Limb (tissue), 2 donors: Measurements from ENCODE around the gene RNF7.
A peak's percentile ranks its signal among the peaks of the same experiment; 100 is the strongest.
"Not testable (repeated sequence)": the region's sequence is repeated elsewhere in the genome, so short reads cannot be mapped to it uniquely, and the experiment has no call there.

Experiments used
- DNase-seq, 2 donors: peaks; one replicate each; pipeline ENCODE4 v3.0.0-alpha.2; 2016; ENCODE audit errors: extremely low spot score in 2 of 2

The RNF7 gene

DNA sequence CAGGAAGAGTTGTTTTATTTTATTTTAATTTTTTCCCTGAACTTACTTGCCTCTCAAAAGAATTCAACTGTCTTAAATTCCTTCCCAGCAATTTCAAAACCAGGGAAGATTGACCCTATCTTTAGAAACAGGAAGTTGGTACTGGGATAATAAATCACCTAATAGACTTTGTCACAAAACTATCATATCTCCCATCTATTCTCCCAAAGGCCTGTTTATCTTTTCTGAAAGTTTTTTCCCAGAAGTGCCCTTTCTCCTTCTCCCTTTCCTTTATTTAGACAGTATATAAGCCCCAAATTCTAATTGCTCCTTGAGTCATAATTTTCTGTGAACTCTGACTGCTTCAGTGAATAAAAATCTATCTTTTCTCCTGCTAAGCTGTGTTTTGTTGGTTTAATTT is 2.9 kb upstream of the RNF7 start:
- DNase-seq, result no peak

DNA sequence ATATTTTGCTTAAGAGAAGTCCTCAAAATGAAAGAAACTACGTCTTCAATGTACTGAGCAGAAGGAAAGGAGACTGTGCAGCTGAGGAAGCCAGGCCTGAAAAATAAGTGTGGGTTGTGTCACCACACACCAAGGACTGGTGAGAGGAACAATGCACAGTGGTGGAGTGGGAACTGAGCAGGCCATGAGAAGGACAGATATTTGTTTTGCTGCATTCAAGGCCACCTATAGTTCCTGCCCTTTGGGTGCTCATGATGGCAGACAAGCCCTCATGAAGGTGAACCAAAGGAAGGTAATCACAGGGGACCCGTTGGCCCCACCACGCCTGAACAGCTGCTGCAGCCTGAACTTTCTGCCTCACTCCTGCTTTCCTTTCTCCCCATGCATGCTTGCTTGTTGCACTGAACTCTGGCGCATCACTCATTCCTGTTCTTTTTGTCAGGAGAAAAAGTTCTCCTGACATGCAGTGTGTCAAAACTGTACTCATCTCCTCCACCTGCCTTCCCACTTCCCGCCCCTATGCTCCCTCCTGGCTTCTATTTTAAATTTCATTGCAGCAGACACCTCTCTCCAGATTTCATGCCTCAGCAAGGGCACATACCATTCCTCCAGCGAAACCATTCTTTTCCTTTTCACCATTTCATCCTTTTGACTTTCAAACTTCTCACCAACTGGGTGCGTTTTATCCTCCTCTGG is 2.2 kb upstream of the RNF7 start:
- DNase-seq, result no peak

DNA sequence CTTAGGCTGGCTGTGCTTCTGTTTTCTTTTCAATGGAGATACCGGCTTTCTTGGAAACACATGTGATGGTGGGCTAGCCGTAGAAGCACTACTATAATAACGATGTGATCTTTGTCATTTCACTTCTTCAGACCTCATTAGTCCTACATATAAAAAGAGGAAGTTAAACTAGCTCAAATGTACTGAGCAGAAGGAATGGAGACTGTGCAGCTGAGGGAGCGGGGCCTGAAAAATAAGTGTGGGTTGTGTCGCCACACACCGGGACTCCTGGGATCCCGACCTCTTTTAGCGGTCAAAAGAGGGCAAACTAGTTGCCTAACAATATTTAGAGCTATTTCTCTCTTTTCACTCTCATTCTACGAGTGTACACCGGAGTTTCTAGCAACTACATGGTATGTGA is 1.0 kb upstream of the RNF7 start:
- no peak for DNase-seq

DNA sequence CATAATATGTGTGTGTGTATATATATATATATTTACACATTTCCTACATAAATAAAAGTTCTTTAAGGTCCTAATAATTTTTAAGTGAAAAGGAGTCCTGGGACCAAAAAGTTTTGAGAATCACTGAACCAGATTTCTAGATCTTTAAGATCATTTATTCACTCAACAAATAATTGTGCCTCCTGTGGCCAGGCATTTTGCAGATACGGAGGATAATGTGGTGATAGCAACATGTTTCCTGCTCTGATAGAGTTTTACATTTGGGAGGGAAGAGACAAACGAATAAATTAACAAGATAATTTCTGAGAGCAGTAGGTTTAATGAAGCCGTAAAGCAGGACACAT is 448 bp upstream of the RNF7 start:
- no peak for DNase-seq

DNA sequence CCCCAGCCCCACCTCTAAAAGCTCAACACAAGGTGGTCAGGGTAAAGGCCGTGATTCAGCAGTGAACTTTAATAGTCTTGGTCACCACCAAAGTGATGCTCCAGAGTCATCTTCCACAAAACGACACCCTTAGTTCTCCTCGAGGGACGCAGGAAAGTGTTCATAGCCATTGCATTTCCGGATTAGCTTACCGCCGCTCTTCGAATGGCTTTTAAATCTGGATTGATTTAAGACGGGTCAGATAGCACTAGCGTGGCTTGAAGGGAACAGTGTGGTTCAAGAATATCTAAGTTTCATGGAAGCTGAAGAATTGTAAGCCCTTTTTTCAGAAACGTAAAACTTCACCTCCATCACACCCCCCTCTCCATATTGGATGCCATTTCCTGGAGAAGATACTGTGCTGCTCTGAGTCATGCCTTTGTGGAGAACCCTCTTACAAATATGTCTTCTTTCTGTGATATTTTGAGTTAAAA is 829 bp downstream of the RNF7 start:
- DNase-seq, result peak in 1 of 2 donors; percentile 15

DNA sequence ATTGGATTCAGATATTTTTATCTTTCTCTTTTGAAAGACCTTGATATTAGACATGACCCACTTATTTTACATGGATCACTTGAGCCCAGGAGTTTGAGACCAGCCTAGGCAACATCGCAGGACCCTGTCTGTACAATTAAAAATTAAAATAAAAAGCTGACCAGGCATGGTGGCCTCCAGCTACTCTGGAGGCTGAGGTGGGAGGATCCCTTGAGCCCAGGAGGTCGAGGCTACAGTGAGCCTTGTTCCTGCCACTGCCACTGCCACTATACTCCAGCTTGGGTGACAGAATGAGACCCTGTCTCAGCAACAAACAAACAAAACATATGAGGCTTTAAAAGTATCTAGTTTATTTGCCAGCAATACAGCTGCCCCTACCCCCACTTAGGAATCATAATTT is 1.6 kb downstream of the RNF7 start:
- no peak for DNase-seq

DNA sequence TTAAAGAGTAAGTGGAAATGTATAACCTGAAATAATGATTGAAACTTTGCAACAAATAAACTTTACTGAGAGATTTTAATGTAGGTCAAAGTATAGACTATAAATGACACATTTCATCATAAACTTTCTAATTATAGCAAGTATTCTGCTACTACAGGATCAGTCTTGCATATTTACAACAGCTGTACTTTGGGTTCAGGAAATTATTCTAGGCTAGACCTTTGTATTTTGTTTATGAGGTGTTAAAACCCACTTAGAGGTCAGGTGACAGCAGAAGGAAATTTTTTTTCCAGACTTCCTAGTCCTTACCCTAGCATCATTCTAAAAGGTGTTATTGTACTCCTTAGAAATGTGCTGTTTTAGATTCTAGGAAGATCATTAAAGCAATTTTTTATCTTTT is 2.3 kb downstream of the RNF7 start:
- DNase-seq, result no peak

DNA sequence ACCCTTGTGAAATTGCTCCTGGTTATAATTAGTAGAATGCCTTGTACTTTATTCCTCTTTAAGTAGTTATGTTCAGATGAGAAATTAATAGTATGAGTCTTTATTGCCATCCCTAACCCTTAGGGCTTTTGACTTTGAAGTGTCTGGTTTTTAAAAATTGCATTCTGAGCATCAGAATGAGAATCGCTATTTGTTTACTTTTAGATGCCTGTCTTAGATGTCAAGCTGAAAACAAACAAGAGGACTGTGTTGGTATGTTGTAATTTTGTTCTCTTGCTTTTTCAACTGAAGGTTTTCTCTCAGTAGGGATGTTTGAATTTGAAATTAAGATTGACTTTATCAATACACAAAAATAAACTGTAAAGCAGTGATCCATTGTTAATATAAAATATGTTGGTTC is 5.2 kb downstream of the RNF7 start:
- DNase-seq, result no peak

DNA sequence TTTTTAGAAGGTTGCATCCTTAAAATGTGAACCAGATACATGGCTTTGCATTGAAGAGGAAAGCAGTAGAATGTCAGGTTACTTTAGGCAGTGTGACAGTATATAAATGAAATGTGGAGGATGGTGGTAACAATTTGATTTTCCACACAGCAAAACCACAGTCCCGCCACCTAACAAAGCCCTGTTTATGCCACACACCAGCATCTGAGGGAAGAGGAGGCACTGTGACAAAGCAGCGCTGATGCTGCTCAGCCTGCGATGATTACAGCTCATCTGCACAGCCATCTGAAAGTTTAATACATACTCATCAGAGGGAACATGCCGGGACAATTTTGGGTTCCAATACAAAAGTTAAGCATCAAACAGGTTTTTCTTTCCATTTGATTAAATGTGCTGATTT is 8.9 kb downstream of the RNF7 start:
- no peak for DNase-seq

DNA sequence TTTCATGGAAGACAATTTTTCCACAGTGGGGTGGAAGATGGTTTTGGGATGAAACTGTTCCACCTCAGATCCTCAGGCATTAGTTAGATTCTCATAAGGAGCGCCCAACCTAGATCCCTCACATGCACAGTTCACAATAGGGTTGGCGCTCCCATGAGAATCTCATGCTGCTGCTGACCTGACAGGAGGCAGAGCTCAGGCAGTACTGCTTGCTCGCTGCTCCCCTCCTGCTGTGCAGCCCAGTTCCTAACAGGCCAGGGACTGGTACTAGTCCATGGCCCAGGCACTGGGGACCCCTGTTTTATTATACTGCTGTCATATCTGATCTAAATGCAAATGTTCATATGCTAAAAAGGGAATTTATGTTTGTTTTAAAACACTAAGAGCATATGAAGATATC is 15.3 kb downstream of the RNF7 start:
- no peak for DNase-seq

DNA sequence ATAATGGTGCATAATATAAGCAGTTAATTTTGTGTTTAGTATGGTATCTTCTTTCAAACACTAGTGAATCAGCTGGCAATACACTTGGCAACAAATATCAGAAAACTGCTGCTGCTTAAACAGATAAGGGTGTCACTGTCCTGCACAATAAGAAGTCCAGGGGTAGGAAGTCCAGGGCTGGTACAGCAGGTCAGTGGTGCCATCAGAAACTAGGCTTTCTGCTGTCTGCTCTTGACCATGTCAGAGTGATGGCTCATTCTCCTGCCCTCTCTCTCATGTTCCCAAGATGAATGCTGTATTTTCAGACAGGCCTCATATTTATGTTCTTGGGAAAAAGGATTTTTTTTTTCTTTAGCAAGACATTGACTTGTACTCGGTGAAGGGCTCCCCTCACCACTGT is 15.9 kb downstream of the RNF7 start:
- DNase-seq, result no peak

DNA sequence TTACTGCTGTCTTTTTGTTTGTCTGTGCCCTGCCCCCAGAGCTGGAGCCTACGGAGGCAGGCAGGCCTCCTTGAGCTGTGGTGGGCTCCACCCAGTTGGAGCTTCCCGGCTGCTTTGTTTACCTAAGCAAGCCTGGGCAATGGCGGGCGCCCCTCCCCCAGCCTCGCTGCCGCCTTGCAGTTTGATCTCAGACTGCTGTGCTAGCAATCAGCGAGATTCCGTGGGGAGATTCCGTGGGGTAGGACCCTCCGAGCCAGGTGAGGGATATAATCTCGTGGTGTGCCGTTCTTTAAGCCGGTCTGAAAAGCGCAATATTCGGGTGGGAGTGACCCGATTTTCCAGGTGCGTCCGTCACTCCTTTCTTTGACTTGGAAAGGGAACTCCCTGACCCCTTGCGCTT is 24.5 kb downstream of the RNF7 start:
- not testable (repeated sequence) for DNase-seq

DNA sequence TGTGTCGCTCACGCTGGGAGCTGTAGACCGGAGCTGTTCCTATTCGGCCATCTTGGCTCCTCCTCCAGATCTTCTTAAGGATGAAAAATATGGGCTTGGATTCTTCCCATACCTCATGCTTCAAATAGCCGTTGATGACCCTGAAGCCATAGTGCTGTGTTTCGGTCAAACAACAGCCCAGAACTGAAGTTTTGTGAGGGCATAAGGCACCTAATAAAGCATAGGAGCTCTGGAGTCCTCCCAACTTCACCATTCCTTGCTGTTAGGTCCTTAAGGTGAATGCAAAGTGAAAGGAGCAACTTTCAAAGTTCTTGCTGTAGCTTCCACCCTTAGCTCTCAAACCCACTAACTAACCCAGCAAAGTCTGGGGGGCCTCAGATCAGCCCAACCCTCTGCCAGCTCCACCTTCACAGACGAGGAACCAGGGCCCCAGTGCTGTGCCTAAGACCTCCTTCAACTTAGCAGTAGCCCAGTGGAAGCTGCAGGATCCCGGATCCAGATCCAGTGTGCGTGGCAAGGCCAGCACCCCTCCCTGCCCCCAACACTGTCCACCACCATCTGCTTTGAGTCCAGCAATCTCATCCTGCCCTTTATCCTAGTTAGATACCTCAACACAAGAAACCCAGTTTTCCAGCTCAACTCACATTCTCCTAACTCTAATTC is 25.1 kb downstream of the RNF7 start, which contains the start of gene GRK7:
Gene GRK7, plus strand, starts transcription at position 321 of the 663 bp plus-strand sequence. CDS start 14,877 bp downstream, outside the sequence.
- no peak for DNase-seq

DNA sequence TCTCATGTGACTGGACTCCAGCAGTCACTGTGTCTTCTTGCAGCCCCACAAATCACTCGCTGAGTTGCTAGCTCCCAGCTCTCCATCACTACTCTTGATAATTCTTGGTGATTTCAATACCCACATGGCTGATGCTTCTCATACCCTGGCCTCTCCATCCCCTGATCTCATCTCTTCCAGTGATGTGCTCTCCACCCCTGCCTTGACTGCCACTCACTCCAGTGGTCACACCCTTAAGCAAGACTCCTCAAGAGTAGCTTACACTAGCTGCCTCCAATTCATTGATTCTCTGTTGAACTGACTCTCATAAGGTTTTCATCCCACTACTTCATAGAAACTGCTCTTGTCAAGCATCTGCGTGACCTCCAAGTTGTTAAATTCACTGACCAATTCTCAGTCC is 25.9 kb downstream of the RNF7 start:
- no peak for DNase-seq

DNA sequence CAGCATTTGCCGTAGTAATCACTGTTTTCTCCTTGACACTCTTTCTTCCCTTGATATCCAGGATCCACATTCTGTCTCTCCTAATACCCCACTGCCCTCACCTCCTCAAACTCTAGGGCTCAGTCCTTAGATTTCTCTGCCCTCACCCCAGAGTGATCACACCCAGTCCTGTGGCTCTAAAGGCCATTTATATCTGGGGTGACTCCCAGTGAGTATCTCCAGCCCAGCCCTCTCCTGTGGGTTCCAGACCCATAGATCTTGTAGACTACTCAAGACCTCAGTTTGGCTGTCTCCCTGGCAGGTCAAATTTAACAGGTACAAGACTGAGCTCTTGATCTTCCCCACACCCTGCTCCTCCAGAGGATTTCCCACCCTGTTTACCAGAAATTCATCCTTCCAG is 26.4 kb downstream of the RNF7 start:
- DNase-seq, result no peak

DNA sequence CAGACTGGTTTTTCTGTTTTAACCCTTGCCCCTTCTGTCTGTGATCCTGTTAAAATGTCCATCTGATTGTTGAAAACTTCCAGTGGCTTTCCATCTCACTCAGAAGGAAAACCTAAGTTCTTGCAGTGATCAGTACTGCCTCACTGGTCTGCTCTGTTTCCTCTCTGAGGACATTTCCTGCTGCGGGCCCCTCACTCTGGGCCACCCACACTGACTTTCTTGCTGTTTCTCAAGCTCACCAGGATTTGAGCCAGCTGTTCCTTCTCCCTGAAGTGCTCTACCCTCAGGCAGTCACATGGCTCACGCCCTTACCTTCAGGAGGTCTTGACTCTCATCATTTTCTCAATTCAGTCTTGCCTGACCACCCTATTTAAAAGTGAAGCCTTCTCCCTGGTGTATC is 26.9 kb downstream of the RNF7 start:
- DNase-seq, result no peak

DNA sequence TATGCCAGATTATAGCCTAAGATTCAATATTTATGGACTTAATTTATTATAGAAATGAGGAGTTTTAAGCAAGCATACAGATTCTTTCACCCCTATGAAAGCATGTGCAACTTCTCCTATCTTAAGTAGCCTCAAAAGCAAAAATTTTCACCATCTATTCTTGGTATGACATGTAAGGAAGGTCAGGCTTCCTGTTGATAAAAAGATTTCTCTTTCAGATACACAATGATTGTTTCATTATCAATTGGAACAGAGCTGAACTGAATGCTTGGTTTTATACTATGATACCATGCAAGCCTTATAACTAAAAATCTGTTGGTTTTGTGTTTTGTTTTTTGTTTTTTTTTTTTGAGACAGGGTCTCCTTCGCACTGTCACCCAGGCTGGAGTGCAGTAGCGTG is 29.0 kb downstream of the RNF7 start:
- DNase-seq, result no peak

DNA sequence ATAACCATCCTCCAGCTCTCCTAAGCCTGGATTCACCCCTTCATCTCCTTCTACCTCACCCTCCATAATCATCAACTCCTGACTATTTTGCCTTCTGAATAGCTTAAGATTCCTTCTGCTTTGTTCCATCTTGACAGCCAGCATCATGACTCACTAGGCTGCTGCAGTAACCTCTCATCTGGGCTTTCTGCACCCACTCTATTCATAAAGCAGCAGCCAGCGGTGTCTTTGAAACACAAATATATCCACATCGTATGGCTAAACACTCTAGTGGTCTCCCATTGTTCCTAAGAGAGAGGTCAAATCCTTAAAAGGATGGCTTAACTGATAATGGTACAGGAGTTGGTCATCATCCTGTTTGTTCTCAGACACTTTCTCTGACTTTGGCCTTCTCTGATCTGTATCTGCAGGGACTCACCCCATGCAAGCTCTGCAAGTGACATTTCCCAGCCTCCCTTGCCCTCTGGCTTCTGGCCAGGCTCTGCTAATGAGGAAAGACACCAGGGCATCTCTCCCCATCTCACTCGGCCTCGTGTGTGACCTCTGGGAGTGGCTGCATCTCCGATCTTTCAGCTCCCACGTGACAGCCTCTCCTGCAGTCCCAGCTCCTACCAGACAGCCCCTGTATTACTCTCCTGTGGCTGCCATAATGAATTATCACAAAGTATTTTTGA is 31.3 kb downstream of the RNF7 start:
- DNase-seq, result no peak

DNA sequence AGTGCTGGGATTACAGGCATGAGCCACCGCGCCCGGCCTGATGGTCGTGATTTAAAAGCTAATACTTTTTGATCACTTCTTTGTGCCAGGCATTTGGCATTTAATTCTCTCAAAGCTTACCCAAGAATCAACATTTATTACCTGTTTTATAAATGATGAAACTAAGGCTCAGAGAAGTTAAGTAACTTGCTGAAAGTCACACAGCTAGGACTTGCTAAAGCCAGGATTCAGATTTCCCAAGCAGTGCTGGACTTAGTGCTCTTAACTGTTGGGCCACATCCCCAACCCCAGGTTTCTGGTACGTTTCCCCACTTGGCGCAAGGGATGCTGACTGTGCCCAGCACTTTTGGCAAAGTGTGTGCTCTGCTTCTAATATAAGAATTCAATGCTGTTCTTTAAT is 35.6 kb downstream of the RNF7 start:
- no peak for DNase-seq

DNA sequence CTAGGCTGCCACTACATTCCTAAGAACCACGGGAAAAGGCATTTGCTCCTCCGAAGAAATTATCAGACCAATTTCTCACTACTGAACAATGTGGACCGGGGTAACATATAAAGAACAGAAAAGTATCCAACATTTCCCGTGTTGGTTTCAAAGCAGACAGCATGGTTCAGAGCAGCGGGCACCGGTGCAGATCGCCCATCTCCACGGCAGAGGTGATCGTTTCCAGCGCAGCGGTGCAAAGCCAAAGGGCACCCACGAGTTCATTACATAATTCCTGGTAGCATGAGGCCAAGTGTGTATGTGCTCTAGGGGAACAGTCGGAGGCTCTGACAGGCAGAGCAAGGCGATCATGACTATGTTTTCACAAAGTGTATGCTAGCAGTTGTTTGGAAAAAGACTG is 38.3 kb downstream of the RNF7 start:
- DNase-seq, result no peak

DNA sequence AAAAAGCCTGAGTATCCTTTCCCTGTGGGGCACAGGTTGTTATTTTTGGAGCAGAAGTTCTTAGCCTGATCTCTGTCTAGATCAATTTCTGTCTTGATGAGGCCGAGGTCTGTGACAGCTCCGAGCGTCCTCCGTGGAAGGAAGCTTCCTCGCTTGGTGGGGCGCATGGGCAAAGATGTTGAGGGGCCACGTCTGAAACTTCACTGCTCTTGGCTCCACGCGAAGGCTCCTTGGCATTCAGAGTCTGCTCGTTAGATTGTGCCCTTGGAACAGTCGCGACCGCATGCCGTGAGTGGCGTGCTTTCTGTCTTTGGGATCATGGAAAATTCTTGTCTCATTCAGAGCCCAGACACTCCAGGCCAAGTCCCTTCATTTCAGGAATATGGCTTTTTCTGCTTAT is 38.8 kb downstream of the RNF7 start:
- DNase-seq, result no peak

DNA sequence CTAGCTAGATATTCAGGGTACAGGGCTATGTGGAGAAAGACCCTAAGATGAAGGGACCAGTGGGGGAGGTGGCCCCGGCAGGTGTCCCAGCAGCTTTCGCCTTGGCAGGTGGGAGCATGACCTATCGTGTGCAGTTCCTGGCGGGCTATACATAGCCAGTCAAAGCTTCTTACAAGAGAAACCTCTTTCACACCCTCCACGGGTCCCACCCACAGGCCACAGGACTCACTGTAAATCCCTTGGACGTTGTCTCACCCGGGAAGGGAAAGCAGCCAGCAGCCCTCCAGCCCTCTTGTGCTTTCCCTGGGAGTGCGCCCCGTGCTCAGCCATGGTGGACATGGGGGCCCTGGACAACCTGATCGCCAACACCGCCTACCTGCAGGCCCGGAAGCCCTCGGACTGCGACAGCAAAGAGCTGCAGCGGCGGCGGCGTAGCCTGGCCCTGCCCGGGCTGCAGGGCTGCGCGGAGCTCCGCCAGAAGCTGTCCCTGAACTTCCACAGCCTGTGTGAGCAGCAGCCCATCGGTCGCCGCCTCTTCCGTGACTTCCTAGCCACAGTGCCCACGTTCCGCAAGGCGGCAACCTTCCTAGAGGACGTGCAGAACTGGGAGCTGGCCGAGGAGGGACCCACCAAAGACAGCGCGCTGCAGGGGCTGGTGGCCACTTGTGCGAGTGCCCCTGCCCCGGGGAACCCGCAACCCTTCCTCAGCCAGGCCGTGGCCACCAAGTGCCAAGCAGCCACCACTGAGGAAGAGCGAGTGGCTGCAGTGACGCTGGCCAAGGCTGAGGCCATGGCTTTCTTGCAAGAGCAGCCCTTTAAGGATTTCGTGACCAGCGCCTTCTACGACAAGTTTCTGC is 40.1 kb downstream of the RNF7 start:
- no peak for DNase-seq
